Measurements from ENCODE around the gene MB21D2. TPM values are rescaled to one million over a fixed set of nuclear protein-coding genes. Genes with fewer than 3 reads are reported as not detected.

MB21D2 gene
- total RNA-seq, 1 donor from 2014 or later = 42.5 TPM

GRCh38 chr3:192957441-192958021 lies 39.9 kb upstream of the MB21D2 start:
- no peak for TF ChIP-seq CTCF (IDR thresholded peaks at IDR 0.05; ENCODE audit: partially characterized antibody, unreplicated experiment)
- peaks cover 1% of the 10 kb centered on the region for H3K9me3 Mint-ChIP-seq (ENCODE audit: unreplicated experiment)
- H3K4me3 Mint-ChIP-seq (ENCODE audit: unreplicated experiment) = no peak overlapping the region
- H3K27me3 Mint-ChIP-seq (ENCODE audit: unreplicated experiment) = peaks cover 2% of the 10 kb centered on the region
- H3K4me1 Mint-ChIP-seq (ENCODE audit: low read depth, unreplicated experiment) = peaks cover 17% of the 10 kb centered on the region
- peak overlapping the region; percentile 56 for H3K27ac Mint-ChIP-seq (ENCODE audit: unreplicated experiment)
- no peak for DNase-seq
- H3K36me3 Mint-ChIP-seq (ENCODE audit: unreplicated experiment) = no peaks in the 10 kb centered on the region

GRCh38 chr3:192953926-192954325 lies 36.3 kb upstream of the MB21D2 start:
- Mint-ChIP-seq H3K27ac (ENCODE audit: unreplicated experiment) (no peak overlapping the region), H3K4me1 (ENCODE audit: low read depth, unreplicated experiment) (peaks cover 17% of the 10 kb centered on the region), H3K4me3 (ENCODE audit: unreplicated experiment) (no peak overlapping the region), H3K36me3 (ENCODE audit: unreplicated experiment) (no peaks in the 10 kb centered on the region), H3K27me3 (ENCODE audit: unreplicated experiment) (peaks cover 2% of the 10 kb centered on the region), H3K9me3 (ENCODE audit: unreplicated experiment) (peaks cover 1% of the 10 kb centered on the region)
- DNase-seq = no peak
- TF ChIP-seq CTCF (IDR thresholded peaks at IDR 0.05; ENCODE audit: partially characterized antibody, unreplicated experiment) = no peak

- Mint-ChIP-seq H3K4me3 (ENCODE audit: unreplicated experiment) (no peak overlapping the region), H3K36me3 (ENCODE audit: unreplicated experiment) (no peaks in the 10 kb centered on the region), H3K9me3 (ENCODE audit: unreplicated experiment) (peaks cover 5% of the 10 kb centered on the region), H3K27me3 (ENCODE audit: unreplicated experiment) (peaks cover 3% of the 10 kb centered on the region), H3K27ac (ENCODE audit: unreplicated experiment) (peak overlapping the region; percentile 28), H3K4me1 (ENCODE audit: low read depth, unreplicated experiment) (peaks cover 17% of the 10 kb centered on the region)
- DNase-seq = no peak
- TF ChIP-seq CTCF (IDR thresholded peaks at IDR 0.05; ENCODE audit: partially characterized antibody, unreplicated experiment) = no peak
Measured at GRCh38 chr3:192947421-192947820, 29.8 kb upstream of the MB21D2 start.

- H3K27me3 Mint-ChIP-seq (ENCODE audit: unreplicated experiment) = peaks cover 4% of the 10 kb centered on the region
- H3K36me3 Mint-ChIP-seq (ENCODE audit: unreplicated experiment) = no peaks in the 10 kb centered on the region
- H3K4me1 Mint-ChIP-seq (ENCODE audit: low read depth, unreplicated experiment) = peaks cover 19% of the 10 kb centered on the region
- H3K9me3 Mint-ChIP-seq (ENCODE audit: unreplicated experiment) = peaks cover 8% of the 10 kb centered on the region
- no peak overlapping the region for H3K27ac Mint-ChIP-seq (ENCODE audit: unreplicated experiment)
- no peak for DNase-seq
- no peak for TF ChIP-seq CTCF (IDR thresholded peaks at IDR 0.05; ENCODE audit: partially characterized antibody, unreplicated experiment)
- no peak overlapping the region for H3K4me3 Mint-ChIP-seq (ENCODE audit: unreplicated experiment)
Measured at GRCh38 chr3:192943393-192943792, 25.7 kb upstream of the MB21D2 start.

GRCh38 chr3:192942625-192943024 lies 25.0 kb upstream of the MB21D2 start:
- no peaks in the 10 kb centered on the region for H3K36me3 Mint-ChIP-seq (ENCODE audit: unreplicated experiment)

More at GRCh38 chr3:192942625-192943024, 25.0 kb upstream of the MB21D2 start:
- no peak for TF ChIP-seq CTCF (IDR thresholded peaks at IDR 0.05; ENCODE audit: partially characterized antibody, unreplicated experiment)
- Mint-ChIP-seq H3K27me3 (ENCODE audit: unreplicated experiment) (peaks cover 6% of the 10 kb centered on the region), H3K27ac (ENCODE audit: unreplicated experiment) (no peak overlapping the region), H3K4me3 (ENCODE audit: unreplicated experiment) (no peak overlapping the region), H3K9me3 (ENCODE audit: unreplicated experiment) (peaks cover 8% of the 10 kb centered on the region), H3K4me1 (ENCODE audit: low read depth, unreplicated experiment) (peaks cover 19% of the 10 kb centered on the region)
- no peak for DNase-seq
